ENCODE measurements around the gene CRIP1. TPM values are rescaled to one million over a fixed set of nuclear protein-coding genes. Genes with fewer than 3 reads are reported as not detected.

CRIP1 gene
- total RNA-seq, 4 donors from 2014 or later, result 33.8 to 239 (median 37.8) TPM

GRCh38 chr14:105458571-105458970, 28.1 kb upstream of the CRIP1 start:
- DNase-seq, result no peak
- Histone ChIP-seq H3K4me1 (no peaks in the 10 kb centered on the region), H3K27ac (no peak overlapping the region), H3K9me3 (no peaks in the 10 kb centered on the region), H3K4me3 (no peak overlapping the region), H3K27me3 (no peaks in the 10 kb centered on the region), H3K36me3 (peaks cover 0 to 74% (median 0%) of the 10 kb centered on the region in 3 donors)
- TF ChIP-seq CTCF (IDR thresholded peaks at IDR 0.05) (no peak), POLR2A (IDR thresholded peaks at IDR 0.05) (no peak)

GRCh38 chr14:105460116-105460515, 26.6 kb upstream of the CRIP1 start:
- Histone ChIP-seq H3K36me3 (peaks cover 0 to 74% (median 0%) of the 10 kb centered on the region in 3 donors), H3K9me3 (no peaks in the 10 kb centered on the region), H3K4me1 (no peaks in the 10 kb centered on the region), H3K4me3 (no peak overlapping the region), H3K27ac (no peak overlapping the region), H3K27me3 (no peaks in the 10 kb centered on the region)
- TF ChIP-seq CTCF (IDR thresholded peaks at IDR 0.05) (no peak), POLR2A (IDR thresholded peaks at IDR 0.05) (no peak)
- no peak for DNase-seq

- H3K4me3 ChIP-seq, result no peak overlapping the region
Measured at GRCh38 chr14:105460616-105461015, 26.1 kb upstream of the CRIP1 start.

GRCh38 chr14:105461903-105462302, 24.8 kb upstream of the CRIP1 start:
- Histone ChIP-seq H3K27ac (no peak overlapping the region), H3K27me3 (no peaks in the 10 kb centered on the region), H3K4me1 (no peaks in the 10 kb centered on the region), H3K36me3 (peaks cover 0 to 80% (median 0%) of the 10 kb centered on the region in 3 donors), H3K4me3 (no peak overlapping the region), H3K9me3 (no peaks in the 10 kb centered on the region)
- no peak for DNase-seq
- TF ChIP-seq POLR2A (IDR thresholded peaks at IDR 0.05) (no peak), CTCF (IDR thresholded peaks at IDR 0.05) (no peak)

More at GRCh38 chr14:105460616-105461015, 26.1 kb upstream of the CRIP1 start:
- DNase-seq, result no peak
- Histone ChIP-seq H3K9me3 (no peaks in the 10 kb centered on the region), H3K4me1 (no peaks in the 10 kb centered on the region), H3K36me3 (peaks cover 0 to 78% (median 0%) of the 10 kb centered on the region in 3 donors), H3K27ac (no peak overlapping the region), H3K27me3 (no peaks in the 10 kb centered on the region)
- TF ChIP-seq CTCF (IDR thresholded peaks at IDR 0.05), result no peak
- TF ChIP-seq POLR2A (IDR thresholded peaks at IDR 0.05), result no peak

GRCh38 chr14:105464501-105464900, 22.2 kb upstream of the CRIP1 start:
- DNase-seq, result no peak
- peaks cover 0 to 81% (median 0%) of the 10 kb centered on the region in 3 donors for H3K36me3 ChIP-seq
- H3K9me3 ChIP-seq, result no peaks in the 10 kb centered on the region
- H3K4me1 ChIP-seq, result no peaks in the 10 kb centered on the region
- H3K27me3 ChIP-seq, result no peaks in the 10 kb centered on the region
- TF ChIP-seq CTCF (IDR thresholded peaks at IDR 0.05), result no peak
- TF ChIP-seq POLR2A (IDR thresholded peaks at IDR 0.05), result no peak
- no peak overlapping the region for H3K27ac ChIP-seq
- H3K4me3 ChIP-seq, result no peak overlapping the region
